ENCODE data around the gene LDHD.

Gene LDHD

GRCh38 chr16:75073545-75074303, 42.9 kb downstream of the LDHD start:
- TF ChIP-seq, protein P1, sequence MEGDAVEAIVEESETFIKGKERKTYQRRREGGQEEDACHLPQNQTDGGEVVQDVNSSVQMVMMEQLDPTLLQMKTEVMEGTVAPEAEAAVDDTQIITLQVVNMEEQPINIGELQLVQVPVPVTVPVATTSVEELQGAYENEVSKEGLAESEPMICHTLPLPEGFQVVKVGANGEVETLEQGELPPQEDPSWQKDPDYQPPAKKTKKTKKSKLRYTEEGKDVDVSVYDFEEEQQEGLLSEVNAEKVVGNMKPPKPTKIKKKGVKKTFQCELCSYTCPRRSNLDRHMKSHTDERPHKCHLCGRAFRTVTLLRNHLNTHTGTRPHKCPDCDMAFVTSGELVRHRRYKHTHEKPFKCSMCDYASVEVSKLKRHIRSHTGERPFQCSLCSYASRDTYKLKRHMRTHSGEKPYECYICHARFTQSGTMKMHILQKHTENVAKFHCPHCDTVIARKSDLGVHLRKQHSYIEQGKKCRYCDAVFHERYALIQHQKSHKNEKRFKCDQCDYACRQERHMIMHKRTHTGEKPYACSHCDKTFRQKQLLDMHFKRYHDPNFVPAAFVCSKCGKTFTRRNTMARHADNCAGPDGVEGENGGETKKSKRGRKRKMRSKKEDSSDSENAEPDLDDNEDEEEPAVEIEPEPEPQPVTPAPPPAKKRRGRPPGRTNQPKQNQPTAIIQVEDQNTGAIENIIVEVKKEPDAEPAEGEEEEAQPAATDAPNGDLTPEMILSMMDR (IDR thresholded peaks at IDR 0.05; ENCODE audit: low read length, missing control alignments) = no peak
- DNase-seq (ENCODE audit: low read depth) = no peak
- H3K4me3 ChIP-seq (replicated peaks; ENCODE audit: low read depth, low read length) = no peak overlapping the region

DNA sequence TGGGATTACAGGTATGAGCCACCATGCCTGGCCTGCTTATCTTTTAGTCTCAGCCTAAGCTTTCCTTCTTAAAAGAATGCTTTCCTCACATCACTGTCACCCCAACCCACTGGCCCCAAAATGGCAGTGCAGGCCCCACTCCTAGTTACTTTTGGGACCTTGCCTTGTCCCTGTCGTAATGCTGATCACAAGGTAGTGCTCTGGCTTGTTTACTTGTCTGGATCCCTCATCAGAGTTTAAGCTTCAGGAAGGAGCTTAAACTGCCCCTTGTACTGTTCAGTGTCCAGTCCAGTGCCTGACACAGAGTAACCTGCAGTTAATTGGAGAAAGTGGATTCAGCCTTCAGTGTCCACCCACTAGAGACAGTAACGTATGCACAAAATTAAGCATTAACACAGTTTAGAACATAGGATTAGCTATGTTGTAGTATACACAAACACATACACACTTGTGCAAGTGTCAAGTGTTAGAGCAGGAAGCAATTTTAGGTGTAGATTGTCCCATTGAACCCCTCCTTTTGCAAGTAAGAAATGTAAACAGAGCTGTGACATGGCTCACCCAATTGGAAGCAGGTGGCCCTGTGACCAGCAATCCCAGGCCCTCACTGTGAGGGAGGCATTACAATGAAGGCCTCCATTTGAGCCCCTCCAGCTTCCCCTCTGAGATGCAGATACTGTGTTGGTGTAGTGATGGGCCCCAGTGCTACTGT, 44.2 kb downstream of the LDHD start:
- H3K4me3 ChIP-seq (replicated peaks; ENCODE audit: low read depth, low read length) = no peak overlapping the region
- DNase-seq (ENCODE audit: low read depth) = no peak
- TF ChIP-seq, protein P1 (IDR thresholded peaks at IDR 0.05; ENCODE audit: low read length, missing control alignments) = no peak

- no peak for DNase-seq (ENCODE audit: low read depth)
- TF ChIP-seq, protein P1 (IDR thresholded peaks at IDR 0.05; ENCODE audit: low read length, missing control alignments) = no peak
- no peak overlapping the region for H3K4me3 ChIP-seq (replicated peaks; ENCODE audit: low read depth, low read length)
Observed at GRCh38 chr16:75071621-75072020, 45.0 kb downstream of the LDHD start.

- TF ChIP-seq, protein P1 (IDR thresholded peaks at IDR 0.05; ENCODE audit: low read length, missing control alignments) = no peak
- DNase-seq (ENCODE audit: low read depth) = no peak
- H3K4me3 ChIP-seq (replicated peaks; ENCODE audit: low read depth, low read length) = no peak overlapping the region
Observed at GRCh38 chr16:75070012-75070841, 46.4 kb downstream of the LDHD start.

DNA sequence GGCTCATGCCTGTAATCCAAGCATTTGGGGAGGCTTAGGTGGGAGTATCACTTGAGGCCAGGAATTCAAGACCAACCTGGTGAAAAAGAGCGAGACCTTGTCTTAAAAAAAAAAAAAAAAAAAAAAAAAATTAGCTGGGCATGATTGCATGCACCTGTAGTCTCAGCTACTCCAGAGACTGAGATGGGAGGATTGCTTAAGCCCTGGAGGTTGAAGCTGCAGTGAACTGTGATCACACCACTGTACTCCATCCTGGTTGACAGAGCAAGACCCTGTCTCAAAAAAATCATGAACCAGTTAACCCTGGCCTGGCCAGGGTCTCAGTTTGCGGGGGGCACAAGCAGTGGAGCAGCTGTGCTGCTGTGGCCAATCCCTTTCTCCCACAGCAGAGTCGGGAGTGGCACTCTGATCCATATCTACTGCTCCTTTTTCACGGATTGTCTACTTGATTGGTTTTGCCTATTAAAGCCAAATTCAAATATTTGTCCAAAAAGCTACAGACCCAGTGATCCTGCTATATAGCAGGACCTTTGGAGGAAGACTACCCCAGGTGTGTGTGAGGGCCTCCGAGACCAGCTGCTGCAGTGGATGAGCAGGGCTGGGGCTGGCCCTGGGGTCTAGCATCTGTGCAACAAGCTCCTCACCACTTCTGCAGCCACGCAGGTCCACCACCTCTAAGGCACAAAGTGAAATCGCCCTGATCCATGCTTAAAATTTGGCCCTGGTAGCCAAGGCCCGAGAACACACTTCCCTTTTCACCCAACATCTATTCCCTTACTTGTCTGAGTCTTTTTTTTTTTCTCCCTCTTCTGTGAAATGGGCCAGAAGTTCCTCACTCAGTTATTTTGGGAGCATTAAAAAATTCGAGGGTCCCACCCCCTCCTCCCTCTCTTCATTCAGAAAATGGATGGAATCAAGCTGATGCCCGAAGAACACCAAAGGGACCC, 48.2 kb downstream of the LDHD start:
- no peak for DNase-seq (ENCODE audit: low read depth)
- TF ChIP-seq, protein P1 (IDR thresholded peaks at IDR 0.05; ENCODE audit: low read length, missing control alignments) = no peak

DNA sequence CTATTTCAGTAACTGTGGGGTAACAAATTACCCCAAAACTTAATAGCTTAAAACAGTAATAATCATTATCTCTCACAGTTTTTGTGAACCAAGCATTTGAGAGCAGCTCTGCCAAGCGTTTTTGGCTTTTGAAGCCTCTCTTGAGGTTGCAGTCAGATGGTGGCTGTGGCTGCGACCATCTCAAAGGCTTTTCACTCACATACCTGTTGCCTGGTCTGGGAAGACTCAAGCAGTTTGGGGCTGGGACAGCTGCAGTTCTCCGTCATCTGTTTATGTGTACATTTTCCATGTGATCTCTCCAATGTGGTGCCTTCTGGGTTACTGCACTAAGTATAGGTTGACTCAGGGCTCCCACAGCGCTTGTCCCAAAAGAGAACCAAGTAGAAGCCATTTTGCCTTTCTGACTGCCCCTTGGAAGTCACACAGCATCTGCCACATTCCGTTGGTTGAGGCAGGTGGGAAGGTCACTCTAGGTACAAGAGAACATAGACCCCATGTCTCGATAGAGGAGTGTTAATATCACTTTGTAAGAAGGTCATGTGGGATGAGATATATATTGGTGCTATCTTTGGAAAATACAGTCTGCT, 49.6 kb downstream of the LDHD start:
- TF ChIP-seq, protein P1 (IDR thresholded peaks at IDR 0.05; ENCODE audit: low read length, missing control alignments) = no peak
- H3K4me3 ChIP-seq (replicated peaks; ENCODE audit: low read depth, low read length) = no peak overlapping the region
- DNase-seq (ENCODE audit: low read depth) = no peak

More for the DNA sequence above, 48.2 kb downstream of the LDHD start:
- H3K4me3 ChIP-seq (replicated peaks; ENCODE audit: low read depth, low read length) = no peak overlapping the region
